ENCODE measurements around the gene KCNN2. TPM values are rescaled to one million over a fixed set of nuclear protein-coding genes. Genes with fewer than 3 reads are reported as not detected.

KCNN2 gene
- polyA plus RNA-seq, 1 donor from 2014 or later: 1.0 TPM

GRCh38 chr5:114314061-114314460, 47.8 kb upstream of the KCNN2 start:
- Histone ChIP-seq H3K36me3 (ENCODE audit: insufficient read depth, low read length) (no peaks in the 10 kb centered on the region), H3K27ac (ENCODE audit: low read length) (no peak overlapping the region), H2AFZ (ENCODE audit: low read depth, low read length) (no peak overlapping the region), H3K27me3 (ENCODE audit: insufficient read depth, low read depth, low read length) (no peaks in the 10 kb centered on the region), H3K9ac (ENCODE audit: low read length) (no peak overlapping the region), H3K4me2 (ENCODE audit: low read length) (no peak overlapping the region), H4K20me1 (ENCODE audit: insufficient read depth) (no peaks in the 10 kb centered on the region), H3K4me3 (ENCODE audit: low read length) (no peak overlapping the region), H3F3A (ENCODE audit: insufficient read depth, low read length, poor library complexity, severe bottlenecking) (no peaks in the 10 kb centered on the region), H3K9me3 (ENCODE audit: low read length) (no peaks in the 10 kb centered on the region), H3K79me2 (replicated peaks; ENCODE audit: insufficient read depth, low read length) (no peaks in the 10 kb centered on the region), H3K9me2 (ENCODE audit: insufficient read depth, low read length) (no peaks in the 10 kb centered on the region)
- TF ChIP-seq EP300 (conservative IDR thresholded peaks at IDR 0.05; ENCODE audit: poor library complexity, severe bottlenecking): no peak
- no peak for TF ChIP-seq MXI1 (conservative IDR thresholded peaks at IDR 0.05; ENCODE audit: poor library complexity, severe bottlenecking)
- TF ChIP-seq RAD21 (conservative IDR thresholded peaks at IDR 0.05): no peak
- no peak for TF ChIP-seq CTCF (IDR thresholded peaks at IDR 0.05; ENCODE audit: poor library complexity, severe bottlenecking)
- no peak for TF ChIP-seq TAF1 (IDR thresholded peaks at IDR 0.05; ENCODE audit: low read depth)

- Histone ChIP-seq H3K4me3 (ENCODE audit: low read length) (no peak overlapping the region), H3K27me3 (ENCODE audit: insufficient read depth, low read depth, low read length) (no peaks in the 10 kb centered on the region), H3K4me2 (ENCODE audit: low read length) (no peak overlapping the region), H2AFZ (ENCODE audit: low read depth, low read length) (no peak overlapping the region), H3K9ac (ENCODE audit: low read length) (no peak overlapping the region), H3K36me3 (ENCODE audit: insufficient read depth, low read length) (no peaks in the 10 kb centered on the region), H3K9me3 (ENCODE audit: low read length) (no peaks in the 10 kb centered on the region), H4K20me1 (ENCODE audit: insufficient read depth) (no peaks in the 10 kb centered on the region), H3F3A (ENCODE audit: insufficient read depth, low read length, poor library complexity, severe bottlenecking) (no peaks in the 10 kb centered on the region), H3K79me2 (replicated peaks; ENCODE audit: insufficient read depth, low read length) (no peaks in the 10 kb centered on the region), H3K27ac (ENCODE audit: low read length) (no peak overlapping the region), H3K9me2 (ENCODE audit: insufficient read depth, low read length) (no peaks in the 10 kb centered on the region)
- TF ChIP-seq REST (IDR thresholded peaks at IDR 0.05; ENCODE audit: borderline replicate concordance) (no peak), EZH2 (IDR thresholded peaks at IDR 0.05; ENCODE audit: borderline replicate concordance, insufficient read depth, low read length, poor library complexity, severe bottlenecking) (no peak), TAF1 (IDR thresholded peaks at IDR 0.05; ENCODE audit: low read depth) (no peak), EP300 (conservative IDR thresholded peaks at IDR 0.05; ENCODE audit: poor library complexity, severe bottlenecking) (no peak), RAD21 (conservative IDR thresholded peaks at IDR 0.05) (no peak), POLR2AphosphoS5 (IDR thresholded peaks at IDR 0.05) (no peak), CTCF (IDR thresholded peaks at IDR 0.05; ENCODE audit: poor library complexity, severe bottlenecking) (no peak)
These were observed 45.7 kb upstream of the KCNN2 start for GRCh38 chr5:114316167-114316566.
